Endodermal cell (in vitro differentiated cells): ENCODE measurements around the gene AKR1C2. TPM values are rescaled to one million over a fixed set of nuclear protein-coding genes. Genes with fewer than 3 reads are reported as not detected.
"Not testable (repeated sequence)": the region's sequence is repeated elsewhere in the genome, so short reads cannot be mapped to it uniquely, and the experiment has no call there.

Experiments used
- DNase-seq: peaks from one replicate; pipeline ENCODE4 v3.0.0-alpha.2; 2017
- H3K27ac ChIP-seq: 2 replicates; pipeline ENCODE4 v1.5.1; 2013; ENCODE audit warnings: mild to moderate bottlenecking, low read depth, low read length, moderate library complexity
- H3K27me3 ChIP-seq: 2 replicates; pipeline ENCODE4 v1.6.1; 2013; ENCODE audit warnings: mild to moderate bottlenecking, low read length, moderate library complexity; ENCODE audit not compliant: insufficient read depth, control insufficient read depth, poor library complexity, severe bottlenecking
- H3K36me3 ChIP-seq: 2 replicates; pipeline ENCODE4 v1.7.0; 2013; ENCODE audit warnings: mild to moderate bottlenecking, low read length, moderate library complexity; ENCODE audit not compliant: control insufficient read depth, insufficient read depth
- H3K4me1 ChIP-seq: one replicate; pipeline ENCODE4 v1.7.0; 2013; ENCODE audit warnings: low read length; ENCODE audit not compliant: control insufficient read depth, insufficient read depth
- H3K4me3 ChIP-seq: 2 replicates; pipeline ENCODE4 v1.5.1; 2013; ENCODE audit warnings: mild to moderate bottlenecking, low read length, moderate library complexity
- H3K9ac ChIP-seq: 2 replicates; pipeline ENCODE4 v1.6.1; 2013; ENCODE audit warnings: mild to moderate bottlenecking, low read length, moderate library complexity; ENCODE audit not compliant: poor library complexity, severe bottlenecking; ENCODE audit errors: extremely low read depth
- H3K9me3 ChIP-seq: 2 replicates; pipeline ENCODE4 v1.6.1; 2013; ENCODE audit warnings: mild to moderate bottlenecking, low read length, moderate library complexity; ENCODE audit not compliant: control insufficient read depth
- H3K27ac Mint-ChIP-seq: 2 replicates; pipeline ENCODE4 v1.8.0; 2020; ENCODE audit warnings: mixed read lengths
- H3K27me3 Mint-ChIP-seq: 2 replicates; pipeline ENCODE4 v1.8.0; 2021; ENCODE audit warnings: mild to moderate bottlenecking, mixed read lengths; ENCODE audit not compliant: insufficient read depth
- H3K36me3 Mint-ChIP-seq: 2 replicates; pipeline ENCODE4 v1.8.0; 2020; ENCODE audit warnings: low read depth, mixed read lengths
- H3K4me1 Mint-ChIP-seq: 2 replicates; pipeline ENCODE4 v1.8.0; 2020; ENCODE audit warnings: mixed read lengths
- H3K4me3 Mint-ChIP-seq: 2 replicates; pipeline ENCODE4 v1.8.0; 2020; ENCODE audit warnings: mild to moderate bottlenecking, moderate library complexity, mixed read lengths
- H3K9me3 Mint-ChIP-seq: 2 replicates; pipeline ENCODE4 v1.8.0; 2020; ENCODE audit warnings: mild to moderate bottlenecking, mixed read lengths
- CTCF ChIP-seq: fragments of 200-600 bp; sonication (generic); conservative IDR thresholded peaks from 2 replicates; pipeline ENCODE4 v1.5.0; 2021; ENCODE audit warnings: antibody characterized with exemption, mild to moderate bottlenecking
- WGBS, 2 experiments: methylation state at CpG; one replicate each; pipeline versions ENCODE4 v1.1.5 to v1.1.7; 2013; ENCODE audit warnings: missing lambda C conversion rate in 2 of 2, mixed read lengths in 1 of 2; ENCODE audit not compliant: insufficient coverage in 1 of 2, insufficient read length in 1 of 2; 5-methylcytosine and 5-hydroxymethylcytosine counted together
- total RNA-seq, 2 donors: library from RNA; stranded (reverse); fragmentation: NEBNext Ultra II Directional in 1 of 2; extraction: Animal tissue kit (Norgen Biotek cat#: 25700) in 1 of 2; gene quantifications; 2 replicates in 1 of 2; 3 replicates in 1 of 2; pipeline ENCODE4 v1.2.1, GENCODE V29; 2021

Gene AKR1C2
- total RNA-seq, 2 donors from 2014 or later = 0.33 to 0.89 TPM

GRCh38 chr10:5002013-5002727 lies 1.5 kb downstream of the AKR1C2 start:
- no peak for TF ChIP-seq CTCF
- Mint-ChIP-seq H3K9me3 (no peaks in the 10 kb centered on the region), H3K36me3 (no peaks in the 10 kb centered on the region), H3K27ac (no peak overlapping the region), H3K27me3 (no peaks in the 10 kb centered on the region), H3K4me1 (peaks cover 1% of the 10 kb centered on the region), H3K4me3 (no peak overlapping the region)
- H3K9me3 ChIP-seq = no peaks in the 10 kb centered on the region
- no peak overlapping the region for H3K9ac ChIP-seq
- no peak for DNase-seq
- no peaks in the 10 kb centered on the region for H3K4me1 ChIP-seq
- no peaks in the 10 kb centered on the region for H3K36me3 ChIP-seq
- WGBS, 2 experiments = 100% methylated on average over 1 to 2 of the region's 2 CpGs
- H3K27me3 ChIP-seq = no peaks in the 10 kb centered on the region
- no peak overlapping the region for H3K27ac ChIP-seq
- no peak overlapping the region for H3K4me3 ChIP-seq

GRCh38 chr10:4998671-4999070 lies 5.0 kb downstream of the AKR1C2 start:
- H3K9me3 ChIP-seq = no peaks in the 10 kb centered on the region
- Mint-ChIP-seq H3K9me3 (no peaks in the 10 kb centered on the region), H3K27me3 (no peaks in the 10 kb centered on the region), H3K4me1 (peaks cover 1% of the 10 kb centered on the region), H3K27ac (no peak overlapping the region), H3K36me3 (no peaks in the 10 kb centered on the region), H3K4me3 (no peak overlapping the region)
- H3K4me3 ChIP-seq = no peak overlapping the region
- H3K9ac ChIP-seq = no peak overlapping the region
- DNase-seq = no peak
- TF ChIP-seq CTCF = no peak
- no peak overlapping the region for H3K27ac ChIP-seq
- no peaks in the 10 kb centered on the region for H3K36me3 ChIP-seq
- 93 to 95% methylated on average over 3 to 4 of the region's 5 CpGs for WGBS, 2 experiments
- no peaks in the 10 kb centered on the region for H3K4me1 ChIP-seq
- no peaks in the 10 kb centered on the region for H3K27me3 ChIP-seq

GRCh38 chr10:4994260-4994659 lies 9.4 kb downstream of the AKR1C2 start:
- H3K4me1 Mint-ChIP-seq, H3K9me3 Mint-ChIP-seq, H3K9me3 ChIP-seq, H3K9ac ChIP-seq, H3K36me3 ChIP-seq, H3K27ac Mint-ChIP-seq, H3K36me3 Mint-ChIP-seq, H3K27me3 ChIP-seq, H3K4me3 Mint-ChIP-seq, H3K4me1 ChIP-seq, H3K27me3 Mint-ChIP-seq, H3K27ac ChIP-seq, DNase-seq, H3K4me3 ChIP-seq: not testable (repeated sequence)

GRCh38 chr10:4992564-4992963 lies 11.1 kb downstream of the AKR1C2 start:
- H3K4me3 Mint-ChIP-seq, H3K9me3 Mint-ChIP-seq, H3K4me1 Mint-ChIP-seq, H3K36me3 ChIP-seq, DNase-seq, H3K4me1 ChIP-seq, H3K27me3 ChIP-seq, H3K9ac ChIP-seq, H3K27ac ChIP-seq, H3K9me3 ChIP-seq, H3K27me3 Mint-ChIP-seq, H3K4me3 ChIP-seq, H3K36me3 Mint-ChIP-seq, H3K27ac Mint-ChIP-seq: not testable (repeated sequence)
- 82 to 90% methylated on average over 4 to 10 of the region's 10 CpGs for WGBS, 2 experiments

GRCh38 chr10:4991463-4991862 lies 12.2 kb downstream of the AKR1C2 start:
- H3K27ac ChIP-seq, H3K27me3 Mint-ChIP-seq, H3K4me3 Mint-ChIP-seq, H3K9ac ChIP-seq, H3K36me3 Mint-ChIP-seq, H3K4me3 ChIP-seq, H3K36me3 ChIP-seq, H3K9me3 ChIP-seq, H3K9me3 Mint-ChIP-seq, H3K4me1 Mint-ChIP-seq, H3K4me1 ChIP-seq, H3K27me3 ChIP-seq, DNase-seq, H3K27ac Mint-ChIP-seq: not testable (repeated sequence)
- WGBS, 2 experiments = 89% methylated on average over 2 of the region's 6 CpGs; no CpG with 5 or more reads in 1 of the 2 experiments
